ENCODE measurements around the gene SLC22A1.

Gene SLC22A1

DNA sequence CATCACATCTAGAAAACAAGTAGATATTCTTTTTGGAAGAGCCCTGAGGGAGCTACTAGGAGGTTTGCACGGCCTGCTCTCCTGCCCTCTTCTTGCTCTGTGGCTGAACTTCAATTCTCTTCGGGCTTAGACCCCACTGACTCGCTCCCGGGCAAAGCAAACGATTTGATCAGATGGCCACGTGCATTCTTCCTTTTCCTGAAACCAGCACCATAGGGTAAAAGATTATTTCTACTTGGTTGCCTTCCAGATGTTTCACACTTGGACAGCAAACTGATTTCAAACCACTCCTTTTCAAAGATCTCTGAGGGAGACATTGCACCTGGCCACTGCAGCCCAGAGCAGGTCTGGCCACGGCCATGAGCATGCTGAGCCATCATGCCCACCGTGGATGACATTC is at the start of gene SLC22A1:
SLC22A1 (plus strand) TSS at position 258 of the 400 bp plus-strand sequence; CDS start at position 379, 121 bp downstream.
- no peak within 1 kb of the TSS for H3K27ac Mint-ChIP-seq
- no peak for DNase-seq

GRCh38 chr6:160073272-160073671 is 48.3 kb upstream of the SLC22A1 start:
- Mint-ChIP-seq H3K27me3 (no peaks in the 10 kb centered on the region), H3K27ac (no peak overlapping the region), H3K36me3 (ENCODE audit: low read depth) (peaks cover 98% of the 10 kb centered on the region), H3K9me3 (no peaks in the 10 kb centered on the region), H3K4me1 (ENCODE audit: low read depth) (peaks cover 22% of the 10 kb centered on the region), H3K4me3 (no peak overlapping the region)
- no peak for DNase-seq

More for the DNA sequence above, at the start of gene SLC22A1:
- Mint-ChIP-seq H3K4me3 (no peak within 1 kb of the TSS), H3K36me3 (ENCODE audit: low read depth) (peaks cover 21% of the 10 kb centered on the region), H3K4me1 (ENCODE audit: low read depth) (no peaks in the 10 kb centered on the region), H3K9me3 (peaks cover 2% of the 10 kb centered on the region), H3K27me3 (no peaks in the 10 kb centered on the region)

DNA sequence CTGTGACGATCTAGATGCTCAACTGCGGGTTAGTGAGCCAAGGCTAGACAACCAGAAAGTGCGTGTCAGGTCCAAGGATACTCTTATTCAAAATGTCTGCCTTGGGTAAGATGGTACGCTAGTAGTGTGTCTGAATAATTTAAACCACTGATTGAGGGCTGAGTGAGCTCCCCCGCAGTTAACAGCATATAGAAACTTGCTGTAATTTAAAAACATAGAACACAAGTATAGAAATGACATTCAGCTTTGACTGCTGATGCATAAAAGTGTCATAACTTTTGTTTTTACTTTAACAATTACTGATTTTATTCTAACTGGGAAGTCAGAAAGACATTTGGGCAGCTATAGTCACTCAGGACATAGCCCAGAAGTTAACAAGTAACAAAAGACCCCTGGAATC is 45.6 kb upstream of the SLC22A1 start:
- DNase-seq = no peak
- Mint-ChIP-seq H3K4me1 (ENCODE audit: low read depth) (peaks cover 7% of the 10 kb centered on the region), H3K36me3 (ENCODE audit: low read depth) (peaks cover 99% of the 10 kb centered on the region), H3K4me3 (no peak overlapping the region), H3K9me3 (no peaks in the 10 kb centered on the region), H3K27ac (peak overlapping the region; percentile 59), H3K27me3 (no peaks in the 10 kb centered on the region)

GRCh38 chr6:160077024-160077423 is 44.6 kb upstream of the SLC22A1 start:
- no peak for DNase-seq
- H3K27ac Mint-ChIP-seq = no peak overlapping the region
- H3K4me1 Mint-ChIP-seq (ENCODE audit: low read depth) = peaks cover 7% of the 10 kb centered on the region
- H3K9me3 Mint-ChIP-seq = no peaks in the 10 kb centered on the region
- H3K4me3 Mint-ChIP-seq = no peak overlapping the region
- H3K36me3 Mint-ChIP-seq (ENCODE audit: low read depth) = peaks cover 100% of the 10 kb centered on the region
- H3K27me3 Mint-ChIP-seq = no peaks in the 10 kb centered on the region

DNA sequence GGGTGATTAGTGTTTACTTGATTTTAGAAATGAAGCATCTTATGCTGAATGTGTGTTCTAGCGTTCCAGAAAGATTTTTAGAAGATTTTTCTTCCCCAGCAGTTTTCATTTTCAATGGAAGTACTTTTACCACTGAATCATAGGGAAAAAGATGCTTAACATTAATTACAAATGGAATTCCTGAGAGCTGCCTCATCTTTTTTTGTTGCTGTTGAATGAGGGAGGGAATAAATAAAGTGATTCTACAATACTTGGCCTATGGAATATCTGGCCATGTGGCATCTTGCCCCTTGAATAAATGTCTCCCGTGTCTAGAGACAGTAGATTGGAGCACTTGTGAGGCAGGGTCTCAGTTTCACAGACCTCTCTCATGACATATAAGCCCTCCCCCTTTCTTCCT is 44.1 kb upstream of the SLC22A1 start:
- peaks cover 7% of the 10 kb centered on the region for H3K4me1 Mint-ChIP-seq (ENCODE audit: low read depth)

GRCh38 chr6:160078883-160079685 is 42.5 kb upstream of the SLC22A1 start:
- no peaks in the 10 kb centered on the region for H3K27me3 Mint-ChIP-seq
- no peak overlapping the region for H3K4me3 Mint-ChIP-seq
- no peaks in the 10 kb centered on the region for H3K9me3 Mint-ChIP-seq
- peak overlapping the region; percentile 52 for H3K27ac Mint-ChIP-seq
- peaks cover 99% of the 10 kb centered on the region for H3K36me3 Mint-ChIP-seq (ENCODE audit: low read depth)
- peaks cover 8% of the 10 kb centered on the region for H3K4me1 Mint-ChIP-seq (ENCODE audit: low read depth)
- no peak for DNase-seq

More for the DNA sequence above, 44.1 kb upstream of the SLC22A1 start:
- Mint-ChIP-seq H3K27ac (no peak overlapping the region), H3K4me3 (no peak overlapping the region), H3K9me3 (no peaks in the 10 kb centered on the region), H3K27me3 (no peaks in the 10 kb centered on the region), H3K36me3 (ENCODE audit: low read depth) (peaks cover 99% of the 10 kb centered on the region)
- DNase-seq = no peak

- H3K27ac Mint-ChIP-seq = peak overlapping the region; percentile 26
- H3K27me3 Mint-ChIP-seq = no peaks in the 10 kb centered on the region
- peaks cover 10% of the 10 kb centered on the region for H3K4me1 Mint-ChIP-seq (ENCODE audit: low read depth)
- no peak for DNase-seq
- H3K4me3 Mint-ChIP-seq = no peak overlapping the region
- peaks cover 99% of the 10 kb centered on the region for H3K36me3 Mint-ChIP-seq (ENCODE audit: low read depth)
- H3K9me3 Mint-ChIP-seq = no peaks in the 10 kb centered on the region
Observed at GRCh38 chr6:160079686-160080043, 42.0 kb upstream of the SLC22A1 start.

GRCh38 chr6:160080097-160080496 is 41.5 kb upstream of the SLC22A1 start:
- DNase-seq = no peak
- H3K36me3 Mint-ChIP-seq (ENCODE audit: low read depth) = peaks cover 99% of the 10 kb centered on the region
- peak overlapping the region; percentile 61 for H3K27ac Mint-ChIP-seq
- no peaks in the 10 kb centered on the region for H3K9me3 Mint-ChIP-seq
- no peak overlapping the region for H3K4me3 Mint-ChIP-seq
- peaks cover 10% of the 10 kb centered on the region for H3K4me1 Mint-ChIP-seq (ENCODE audit: low read depth)
- no peaks in the 10 kb centered on the region for H3K27me3 Mint-ChIP-seq

DNA sequence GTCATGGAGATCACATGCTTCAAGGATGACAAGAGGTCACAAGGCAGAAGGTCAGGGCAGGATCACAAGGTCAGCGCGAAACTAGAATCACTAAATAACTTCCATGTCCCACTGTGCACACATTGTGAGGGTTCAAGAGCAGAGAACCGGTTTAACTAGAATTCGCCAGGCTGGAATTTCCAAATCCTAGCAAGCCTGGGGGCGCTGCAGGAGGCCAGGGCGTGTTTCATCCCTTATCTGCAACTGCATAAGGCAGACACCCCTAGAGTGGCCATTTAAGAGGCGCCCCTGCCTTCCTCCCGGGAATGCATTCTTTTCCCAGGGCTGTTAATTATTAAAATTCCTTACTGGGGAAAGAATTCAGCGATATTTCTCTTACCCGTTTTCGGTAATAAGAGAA is 40.2 kb upstream of the SLC22A1 start:
- no peak for DNase-seq
- Mint-ChIP-seq H3K27me3 (no peaks in the 10 kb centered on the region), H3K9me3 (no peaks in the 10 kb centered on the region), H3K4me3 (no peak overlapping the region), H3K4me1 (ENCODE audit: low read depth) (peaks cover 9% of the 10 kb centered on the region), H3K27ac (no peak overlapping the region), H3K36me3 (ENCODE audit: low read depth) (peaks cover 99% of the 10 kb centered on the region)

GRCh38 chr6:160082627-160083026 is 39.0 kb upstream of the SLC22A1 start:
- peak overlapping the region; percentile 14 for H3K27ac Mint-ChIP-seq
- H3K27me3 Mint-ChIP-seq = no peaks in the 10 kb centered on the region
- H3K4me3 Mint-ChIP-seq = no peak overlapping the region
- H3K9me3 Mint-ChIP-seq = no peaks in the 10 kb centered on the region
- no peak for DNase-seq
- H3K4me1 Mint-ChIP-seq (ENCODE audit: low read depth) = peaks cover 15% of the 10 kb centered on the region
- H3K36me3 Mint-ChIP-seq (ENCODE audit: low read depth) = peaks cover 97% of the 10 kb centered on the region

DNA sequence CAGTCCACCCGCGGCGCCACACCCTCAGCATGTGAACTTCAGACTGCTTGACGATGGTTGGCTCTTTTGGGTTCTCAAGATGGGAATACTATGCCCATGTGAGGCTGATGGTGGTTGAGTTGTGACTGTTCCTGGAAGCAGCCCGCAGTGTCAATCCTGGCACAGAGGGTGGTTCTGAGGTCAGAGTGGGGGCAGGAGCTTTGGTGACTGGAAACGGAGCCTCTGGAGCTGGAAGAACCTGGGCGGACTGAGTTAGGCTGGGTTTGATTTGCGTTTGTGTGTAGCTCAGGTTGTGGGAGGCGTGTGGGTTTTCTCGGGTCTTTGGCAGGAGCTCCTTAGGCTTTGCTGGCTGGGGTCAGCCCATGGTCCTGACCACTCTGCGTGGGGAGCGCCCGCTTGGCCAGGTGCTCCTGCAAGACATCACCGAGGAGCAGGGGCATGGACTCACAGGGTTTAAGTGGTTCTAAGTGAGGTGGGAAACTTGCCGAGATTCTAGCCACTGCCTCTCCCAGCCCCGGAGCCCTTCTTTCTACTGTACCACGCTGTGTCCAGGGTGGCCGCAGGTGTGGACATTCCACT is 37.3 kb upstream of the SLC22A1 start:
- Mint-ChIP-seq H3K4me1 (ENCODE audit: low read depth) (peaks cover 15% of the 10 kb centered on the region), H3K9me3 (no peaks in the 10 kb centered on the region), H3K27ac (peak overlapping the region; percentile 48), H3K4me3 (no peak overlapping the region), H3K27me3 (no peaks in the 10 kb centered on the region), H3K36me3 (ENCODE audit: low read depth) (peaks cover 97% of the 10 kb centered on the region)
- DNase-seq = no peak

- peak overlapping the region; percentile 28 for H3K27ac Mint-ChIP-seq
- DNase-seq = no peak
- no peaks in the 10 kb centered on the region for H3K27me3 Mint-ChIP-seq
- no peak overlapping the region for H3K4me3 Mint-ChIP-seq
- H3K9me3 Mint-ChIP-seq = no peaks in the 10 kb centered on the region
- H3K4me1 Mint-ChIP-seq (ENCODE audit: low read depth) = peaks cover 15% of the 10 kb centered on the region
- peaks cover 97% of the 10 kb centered on the region for H3K36me3 Mint-ChIP-seq (ENCODE audit: low read depth)
Observed at GRCh38 chr6:160085226-160085625, 36.4 kb upstream of the SLC22A1 start.

DNA sequence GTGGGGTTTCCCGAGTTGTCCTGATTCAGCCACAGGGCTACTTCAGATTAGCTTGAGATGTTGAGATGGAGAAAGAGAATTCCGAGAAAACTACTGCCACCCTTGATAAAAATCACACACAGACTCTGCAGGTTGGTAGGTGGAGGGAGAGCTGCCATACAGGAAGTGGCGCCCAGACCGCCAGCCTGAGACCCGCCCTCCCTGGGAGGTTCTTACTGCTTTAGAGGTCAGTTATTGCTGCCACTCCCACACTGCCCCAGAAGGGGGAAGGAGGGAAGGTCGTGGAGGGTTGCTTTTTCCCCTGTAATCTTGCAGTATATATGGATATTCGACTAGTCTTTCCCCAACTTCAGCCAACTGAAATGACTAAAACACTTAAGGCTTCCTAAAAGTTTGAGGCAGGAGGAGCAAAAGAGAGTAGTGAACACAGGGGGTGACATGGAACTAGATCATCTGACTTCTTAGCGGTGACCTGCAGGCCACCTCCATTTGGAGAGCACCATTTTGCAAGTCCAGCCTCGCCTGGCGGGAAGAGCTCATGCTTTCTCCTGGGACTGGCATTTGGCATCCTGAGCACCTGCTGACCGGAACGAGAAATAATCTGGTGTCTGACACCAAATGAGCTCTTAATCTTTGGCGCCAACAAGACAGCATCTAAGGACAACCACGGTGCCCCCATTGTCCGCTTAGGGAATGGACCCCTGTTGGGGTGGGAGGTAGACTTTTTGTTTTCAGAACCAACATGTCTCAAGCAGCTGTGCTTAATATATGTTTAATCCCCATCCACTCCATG is 35.7 kb upstream of the SLC22A1 start:
- Mint-ChIP-seq H3K36me3 (ENCODE audit: low read depth) (peaks cover 96% of the 10 kb centered on the region), H3K4me1 (ENCODE audit: low read depth) (peaks cover 15% of the 10 kb centered on the region), H3K4me3 (no peak overlapping the region), H3K9me3 (no peaks in the 10 kb centered on the region), H3K27me3 (no peaks in the 10 kb centered on the region), H3K27ac (peak overlapping the region; percentile 50)
- DNase-seq = no peak

GRCh38 chr6:160086754-160087153 is 34.9 kb upstream of the SLC22A1 start:
- H3K27ac Mint-ChIP-seq = peak overlapping the region; percentile 46
- H3K9me3 Mint-ChIP-seq = no peaks in the 10 kb centered on the region
- no peaks in the 10 kb centered on the region for H3K27me3 Mint-ChIP-seq
- no peak overlapping the region for H3K4me3 Mint-ChIP-seq
- H3K4me1 Mint-ChIP-seq (ENCODE audit: low read depth) = peaks cover 15% of the 10 kb centered on the region
- H3K36me3 Mint-ChIP-seq (ENCODE audit: low read depth) = peaks cover 93% of the 10 kb centered on the region
- DNase-seq = no peak

All from activated T-cell treated with anti-CD3 and anti-CD28 coated beads, Interleukin-2, amount 50 U/mL, for 24 hours (primary cell).